Stimulated activated naive CD4-positive, alpha-beta T cell treated with Interleukin-2 at 50 U/mL for 16 hours (primary cell): ENCODE data around the gene UNC93A.
"Not testable (repeated sequence)": the region's sequence is repeated elsewhere in the genome, so short reads cannot be mapped to it uniquely, and the experiment has no call there.

ENCODE experiments used
- DNase-seq: peaks from one replicate; lab custom pipeline; 2025; lab: John Stamatoyannopoulos, UW

The UNC93A gene

DNA sequence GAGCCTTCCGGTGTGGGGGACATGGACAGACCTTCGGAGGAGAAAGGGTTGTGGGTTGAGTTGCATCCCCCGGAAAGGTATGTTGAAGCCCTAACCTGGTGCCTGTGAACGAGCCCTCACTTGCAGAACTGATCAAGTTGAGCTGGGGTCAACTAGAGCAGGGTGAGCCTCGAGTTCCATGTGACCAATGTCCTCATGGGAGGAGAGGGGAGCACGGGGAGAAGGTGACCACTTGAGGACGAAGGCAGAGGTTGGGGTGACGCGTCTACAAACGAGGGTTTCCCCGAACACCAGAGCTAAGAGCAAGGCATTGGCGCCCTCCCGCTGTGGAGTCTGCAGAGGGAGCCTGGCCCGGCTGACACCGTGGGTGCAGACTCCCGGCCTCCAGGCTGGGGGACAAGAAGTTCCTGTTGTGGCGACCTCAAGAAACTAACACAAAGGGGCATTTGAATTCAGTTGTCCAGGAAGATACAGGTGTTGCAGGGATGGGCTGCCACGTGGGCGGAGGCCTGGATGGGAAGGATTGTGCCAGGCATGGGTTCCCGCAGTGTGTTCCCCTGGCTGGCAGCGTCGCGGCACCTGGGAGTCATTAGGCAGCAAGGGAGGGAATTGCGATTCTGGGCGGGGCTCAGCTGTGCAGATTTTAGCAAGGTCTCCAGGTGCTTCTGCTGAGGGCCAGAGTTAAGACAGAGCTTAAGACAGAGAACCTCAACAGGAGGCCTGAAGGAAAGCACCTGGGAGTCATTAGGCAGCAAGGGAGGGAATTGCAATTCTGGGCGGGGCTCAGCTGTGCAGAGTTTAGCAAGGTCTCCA is 20.4 kb upstream of the UNC93A start:
- no peak for DNase-seq

DNA sequence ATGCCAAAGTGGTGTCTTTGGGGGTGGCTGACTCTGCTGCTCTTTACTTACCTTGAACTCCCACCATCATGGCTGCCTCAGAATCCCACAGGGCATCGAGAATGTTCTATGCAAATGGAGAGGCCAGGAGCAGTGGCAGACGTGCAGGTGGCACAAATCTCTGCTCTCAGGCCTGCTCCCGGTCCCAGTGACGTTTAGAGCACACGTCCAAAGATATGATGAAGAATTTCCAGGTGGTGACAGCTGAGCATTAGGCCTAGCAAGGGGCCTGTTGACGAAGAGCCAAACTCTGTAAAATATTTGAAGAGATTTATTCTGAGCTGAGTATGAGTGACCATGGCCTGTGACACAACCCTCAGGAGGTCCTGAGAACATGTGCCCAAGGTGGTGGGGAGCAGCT is 19.0 kb upstream of the UNC93A start:
- DNase-seq: no peak

DNA sequence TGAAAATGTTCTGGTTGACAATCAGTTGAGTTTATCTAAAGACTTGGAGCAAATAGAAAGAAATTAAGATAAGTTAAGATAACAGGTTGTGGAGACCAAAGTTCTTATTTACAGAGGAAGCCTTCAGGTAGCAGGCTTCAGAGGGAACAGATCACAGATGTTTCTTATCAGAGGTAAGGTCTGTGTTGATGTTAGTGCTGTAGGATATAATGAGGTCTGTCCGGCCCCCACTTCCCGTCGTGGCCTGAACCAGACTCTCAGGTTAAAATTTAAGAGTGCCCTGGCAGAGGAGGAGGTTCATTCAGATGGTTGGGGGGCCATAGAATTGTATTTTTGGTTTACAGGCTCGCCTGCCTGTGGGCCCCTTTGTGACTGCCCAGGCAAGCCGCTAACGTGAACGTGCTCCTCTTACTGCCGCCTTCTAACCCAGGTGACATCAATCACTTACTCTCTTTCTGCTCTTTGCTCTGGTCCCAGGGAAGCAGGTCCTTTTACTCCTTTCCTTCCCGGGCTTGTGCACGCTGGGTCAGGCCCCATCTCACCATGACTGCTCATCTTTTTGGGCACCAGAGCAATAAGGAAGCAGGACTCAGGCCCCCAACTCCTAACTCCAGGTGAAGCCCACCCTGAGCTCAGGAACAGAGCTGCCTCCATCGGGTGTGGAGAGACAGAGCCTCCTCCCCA is 18.3 kb upstream of the UNC93A start:
- DNase-seq: no peak

DNA sequence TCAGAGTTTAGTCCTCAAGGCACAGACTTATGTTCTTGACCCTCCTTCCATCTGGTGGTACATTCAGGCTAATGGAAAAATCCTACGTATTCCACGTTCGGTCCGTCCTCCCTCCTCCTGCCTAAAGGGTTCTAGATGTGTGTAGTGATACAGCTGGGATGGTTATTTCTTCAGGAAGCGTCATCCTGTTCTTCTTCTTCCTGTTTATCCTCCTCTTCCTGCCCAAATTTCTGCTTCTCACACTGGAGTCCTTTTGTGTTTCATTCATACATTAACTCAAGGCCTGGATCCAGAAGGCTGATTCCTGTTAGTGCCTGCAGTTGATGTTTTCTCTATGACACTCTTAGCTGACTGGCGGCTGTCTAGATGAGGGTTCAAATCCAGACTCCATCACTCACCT is 16.8 kb upstream of the UNC93A start:
- no peak for DNase-seq

DNA sequence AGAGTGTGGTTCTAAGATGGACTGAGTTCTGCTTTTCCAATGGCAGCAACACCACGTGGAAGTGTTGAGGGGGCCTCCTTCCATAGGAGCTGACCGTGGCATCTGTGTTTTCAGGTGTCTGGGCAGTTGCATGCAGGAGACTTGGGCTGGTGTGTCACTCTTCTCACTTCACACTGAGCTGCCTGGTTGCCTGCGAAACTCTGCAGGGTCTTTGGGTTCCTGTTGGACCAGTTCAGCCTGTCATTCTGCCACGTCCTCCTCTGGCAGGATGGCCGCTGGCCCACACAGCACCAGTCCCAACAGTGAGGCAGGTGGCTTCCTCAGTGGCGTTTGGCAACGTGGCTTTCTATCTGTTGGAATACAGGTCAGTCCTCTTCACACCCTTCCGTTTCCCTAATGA is 16.1 kb upstream of the UNC93A start:
- DNase-seq: no peak

DNA sequence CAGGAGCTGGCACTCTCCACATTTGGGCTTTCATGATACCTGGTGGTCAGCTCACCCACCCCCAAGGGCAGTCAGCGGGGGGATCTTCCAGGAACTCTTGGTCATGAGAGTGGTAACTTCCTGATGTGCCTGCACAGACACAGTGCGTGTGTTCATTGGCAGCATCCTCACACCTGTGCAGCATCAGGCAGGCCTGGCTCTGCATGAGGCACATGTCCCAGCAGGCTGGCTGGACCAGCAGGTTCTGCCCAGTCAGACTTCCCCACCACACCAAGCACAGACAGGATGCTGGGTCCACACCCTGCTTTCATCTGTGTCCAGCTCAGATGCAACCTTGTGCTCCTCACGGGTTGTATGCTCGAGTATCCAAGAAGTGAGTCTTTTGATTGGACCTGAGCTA is 15.7 kb upstream of the UNC93A start:
- DNase-seq: no peak

DNA sequence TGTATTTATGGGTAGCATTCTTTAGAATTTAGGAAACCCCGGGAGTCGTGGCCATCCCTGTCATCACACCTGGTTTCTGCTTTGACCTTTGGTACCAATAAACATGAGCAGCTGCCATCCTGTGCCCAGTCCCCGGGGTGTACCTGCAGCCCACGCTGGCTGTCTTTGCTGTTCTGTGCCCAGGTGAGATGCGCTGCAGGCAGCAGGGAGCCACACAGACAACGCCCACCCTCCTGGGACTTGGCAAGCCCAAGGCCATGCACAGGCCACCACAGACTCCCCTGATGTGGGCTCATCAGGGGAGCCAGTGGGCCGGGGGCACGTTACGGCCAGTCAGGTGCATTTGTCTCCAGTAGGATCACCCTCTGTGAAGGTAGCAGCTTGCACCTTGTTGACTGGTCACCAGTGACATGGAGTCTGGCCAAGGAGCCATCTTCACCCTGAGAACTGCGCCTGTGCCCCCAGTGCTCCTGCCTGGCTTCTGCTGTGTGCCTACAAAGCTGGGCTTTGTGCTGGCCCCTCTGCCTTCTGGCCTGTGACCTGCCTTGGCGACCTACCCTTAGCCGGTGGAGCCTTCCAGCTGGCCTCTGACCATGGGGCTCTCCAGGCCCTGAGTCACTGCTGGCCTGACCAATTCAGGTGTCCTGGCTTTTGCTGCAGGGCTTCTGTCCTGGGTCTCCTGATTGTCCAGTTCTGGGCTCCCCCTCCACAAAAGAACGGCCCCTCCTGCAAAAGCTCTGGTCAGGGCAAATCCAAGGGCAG is 14.2 kb upstream of the UNC93A start:
- no peak for DNase-seq

DNA sequence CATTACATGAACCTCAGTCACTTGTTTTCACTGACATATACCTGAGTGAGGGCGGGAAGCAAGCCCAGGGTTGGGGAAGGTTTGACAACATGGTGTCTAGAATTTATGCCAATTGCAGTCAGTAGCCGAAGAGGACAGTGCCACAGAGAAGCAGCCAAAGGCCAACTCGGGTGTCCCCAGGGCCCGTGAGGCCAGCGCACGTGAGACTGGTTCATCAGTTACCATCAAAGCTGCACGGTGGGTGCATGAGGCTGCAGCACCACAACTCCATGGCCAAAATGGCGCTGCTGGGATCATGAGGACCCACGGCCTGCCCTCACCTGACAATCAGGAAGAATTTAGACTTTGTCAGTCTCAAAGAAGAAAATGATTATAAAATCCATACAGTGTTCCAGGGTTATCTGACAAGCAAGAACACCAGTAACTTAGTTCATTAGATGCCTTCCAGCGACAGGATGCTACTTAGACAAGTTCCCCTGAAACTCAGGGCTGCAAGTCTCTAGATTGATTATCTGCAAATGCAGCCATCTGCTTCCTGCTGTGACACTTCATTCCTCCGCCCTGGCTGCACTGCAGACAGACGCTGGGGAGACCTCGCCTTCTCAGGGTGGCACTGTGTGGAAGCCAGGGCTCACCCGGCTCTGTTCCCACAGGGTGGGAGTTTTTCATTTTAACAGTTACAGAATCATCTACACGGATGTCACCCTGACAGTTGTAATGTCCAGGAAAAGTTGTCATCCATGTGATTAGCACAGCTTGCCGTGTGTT is 12.8 kb upstream of the UNC93A start:
- DNase-seq: not testable (repeated sequence)

DNA sequence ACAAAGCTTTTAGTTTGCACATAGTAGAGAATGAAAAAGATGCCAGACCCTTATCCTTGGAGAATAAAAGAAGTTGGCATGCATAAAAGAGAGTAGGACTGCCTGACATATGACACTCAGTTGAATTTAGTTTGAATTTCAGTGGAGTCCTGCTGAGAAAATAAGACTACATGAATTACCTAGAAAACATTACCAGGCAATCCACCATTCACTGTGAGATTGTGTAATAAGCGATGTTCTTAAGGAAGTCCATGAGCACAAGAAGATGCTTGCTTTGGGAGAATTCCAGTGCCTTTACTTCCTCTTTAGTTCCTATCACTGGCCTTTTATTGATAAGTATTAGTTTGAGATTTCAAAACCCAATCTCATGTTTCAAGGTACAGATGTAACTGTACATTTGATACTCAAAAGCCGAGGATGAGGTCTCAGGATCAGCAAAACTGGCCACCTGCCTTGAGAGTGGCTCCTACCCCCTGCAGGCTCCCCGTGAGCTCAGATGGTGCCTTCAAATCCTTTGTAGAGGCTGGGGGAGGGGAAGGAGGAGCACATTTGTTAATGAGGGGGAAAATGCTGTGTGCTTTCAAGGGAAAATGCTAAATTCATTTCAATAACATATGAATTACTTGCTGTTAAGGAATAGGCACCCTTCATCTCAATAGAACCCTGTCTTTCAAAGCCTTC is 11.2 kb upstream of the UNC93A start:
- no peak for DNase-seq

DNA sequence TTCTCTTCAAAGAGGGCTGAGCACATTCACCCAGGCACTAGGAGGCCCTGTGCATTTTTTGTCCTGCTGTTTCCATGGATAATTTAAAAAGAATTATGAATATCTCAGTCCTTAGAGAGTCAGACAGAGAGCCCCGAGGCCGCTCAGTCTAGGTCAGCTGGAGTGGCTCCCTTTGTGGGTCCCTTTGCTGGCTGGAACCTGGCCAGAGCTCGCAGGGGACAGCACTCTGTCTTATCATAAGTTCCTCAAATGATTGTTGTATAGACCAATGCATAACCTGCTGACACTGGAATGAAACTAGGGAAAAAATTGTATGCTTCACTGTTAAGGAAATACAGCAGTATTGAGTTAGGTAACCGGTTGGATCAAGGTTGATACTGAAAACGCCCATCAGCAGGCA is 10.6 kb upstream of the UNC93A start:
- DNase-seq: not testable (repeated sequence)

DNA sequence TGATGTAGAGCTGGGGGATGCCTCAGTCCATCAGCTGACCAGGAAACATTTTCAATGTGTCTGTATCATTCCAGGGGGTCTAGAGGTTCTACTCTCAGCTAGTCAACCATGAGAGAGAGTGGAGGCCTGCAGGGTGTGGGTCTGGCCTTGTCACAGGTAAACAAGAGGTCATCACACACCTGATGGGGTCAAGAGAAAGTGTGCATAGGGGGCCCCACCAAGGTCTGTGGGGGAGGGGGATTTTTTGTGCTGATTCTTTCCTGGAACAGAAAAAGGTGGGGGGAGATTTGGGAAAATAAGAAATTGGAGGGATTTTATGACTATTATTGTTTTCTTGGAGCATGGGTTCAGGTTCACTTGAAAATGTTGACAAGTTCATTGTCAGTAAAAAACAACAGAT is 8.9 kb upstream of the UNC93A start:
- no peak for DNase-seq

DNA sequence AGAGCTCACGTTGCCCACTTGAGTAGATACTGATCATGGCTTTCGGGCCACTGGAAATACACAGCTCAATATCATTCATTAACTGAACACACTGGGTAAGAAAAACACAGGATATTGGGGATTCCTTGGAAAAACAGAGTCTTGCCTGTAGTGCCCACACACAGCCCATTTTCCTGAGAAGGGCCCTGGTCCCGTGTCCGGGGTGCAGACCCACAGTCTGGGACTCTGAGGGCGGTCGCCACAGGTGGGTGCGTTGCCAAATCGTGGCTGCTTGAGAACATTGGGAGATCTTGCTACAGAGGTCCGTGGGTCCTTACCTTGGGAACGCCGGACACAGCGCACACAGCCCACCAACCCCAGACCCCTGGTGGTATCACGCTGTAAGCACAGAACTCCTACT is 6.5 kb upstream of the UNC93A start:
- not testable (repeated sequence) for DNase-seq

DNA sequence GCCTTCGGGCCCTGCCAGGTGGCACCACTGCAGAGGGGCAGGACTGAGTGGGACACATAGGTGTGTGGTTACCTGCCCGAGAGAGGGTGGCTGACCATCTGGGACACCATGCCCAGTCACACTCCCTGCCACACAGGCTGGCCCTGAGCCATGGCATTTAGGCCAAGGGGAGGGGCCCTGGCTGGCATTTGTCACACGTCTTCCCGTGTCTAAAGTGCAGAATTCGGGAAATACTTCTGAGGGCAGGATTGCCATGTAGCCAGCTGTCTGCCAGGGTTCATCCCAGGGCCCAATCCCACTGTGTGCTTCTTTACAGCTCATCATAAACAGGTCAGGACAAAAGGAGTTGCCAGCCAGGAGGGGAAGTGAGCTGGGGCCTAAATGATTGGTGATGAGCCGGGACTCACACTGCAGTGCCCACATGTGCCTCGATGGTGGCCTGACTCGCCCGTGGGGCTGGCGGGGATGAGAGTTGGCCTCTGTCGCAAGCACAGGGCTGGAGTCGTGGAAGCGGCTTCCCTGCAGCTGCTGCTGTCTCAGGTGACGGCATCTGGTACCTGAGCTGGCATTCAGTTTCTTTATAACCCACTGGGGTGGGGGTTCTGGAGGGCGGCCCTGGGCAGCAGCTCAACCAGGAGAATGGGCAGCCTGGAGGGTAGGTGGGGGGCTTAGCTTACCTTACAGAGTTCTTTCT is 5.9 kb upstream of the UNC93A start:
- no peak for DNase-seq

DNA sequence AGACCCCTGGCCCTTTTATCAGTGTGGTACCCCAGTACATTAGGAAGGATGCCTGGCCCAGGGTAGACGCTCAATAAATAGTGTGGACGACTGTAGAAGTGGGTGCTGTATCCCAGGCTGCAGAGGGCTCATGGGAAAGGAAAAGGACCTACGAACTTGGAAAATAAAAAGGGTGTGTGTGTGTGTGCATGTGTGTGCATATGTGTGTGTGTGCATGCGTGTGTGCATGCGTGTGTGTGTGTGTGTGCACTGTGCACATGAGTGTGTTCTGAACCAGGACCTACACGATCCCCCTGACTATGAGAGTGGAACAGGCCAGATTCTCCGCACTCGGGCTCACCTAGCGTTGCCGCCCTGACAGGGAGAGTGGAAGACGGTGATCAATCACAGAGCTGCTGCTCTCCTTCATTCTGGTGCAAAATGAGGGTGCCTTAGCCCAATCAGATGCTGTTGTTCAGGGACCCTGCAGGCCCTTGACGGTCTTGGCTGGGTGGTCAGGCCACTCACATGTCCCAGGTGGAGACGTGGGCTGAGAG is 3.5 kb upstream of the UNC93A start:
- no peak for DNase-seq

DNA sequence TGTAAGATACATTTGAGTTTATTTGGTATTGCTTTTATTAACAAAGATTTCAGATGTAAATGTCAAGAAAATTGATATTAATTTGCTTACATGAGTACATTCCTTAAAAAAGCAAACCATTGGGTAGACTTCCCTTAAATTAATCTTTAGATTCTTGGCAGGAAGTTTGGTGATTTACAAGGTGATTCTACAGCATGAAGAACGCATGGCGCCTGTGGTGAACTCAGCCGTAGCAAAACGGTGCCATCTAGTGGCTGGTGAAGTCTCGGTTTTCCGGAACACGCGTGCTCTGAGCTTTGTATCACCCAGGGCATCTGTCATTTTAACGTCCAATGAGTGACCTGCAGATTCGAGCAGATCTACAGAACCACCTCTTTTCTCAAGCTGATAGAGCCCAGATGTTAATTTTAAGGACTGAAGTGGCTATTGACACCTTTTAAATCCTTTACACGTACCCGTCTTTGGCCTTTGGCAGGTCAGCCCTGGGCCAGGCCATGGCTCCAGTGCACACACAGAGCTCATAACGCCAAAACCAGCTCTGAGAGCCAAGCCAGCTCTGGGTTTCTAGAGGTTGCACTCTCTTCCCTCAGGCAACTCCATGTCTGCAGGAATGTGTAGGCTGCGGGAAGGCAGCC is 2.4 kb upstream of the UNC93A start:
- DNase-seq: peak; percentile 3

DNA sequence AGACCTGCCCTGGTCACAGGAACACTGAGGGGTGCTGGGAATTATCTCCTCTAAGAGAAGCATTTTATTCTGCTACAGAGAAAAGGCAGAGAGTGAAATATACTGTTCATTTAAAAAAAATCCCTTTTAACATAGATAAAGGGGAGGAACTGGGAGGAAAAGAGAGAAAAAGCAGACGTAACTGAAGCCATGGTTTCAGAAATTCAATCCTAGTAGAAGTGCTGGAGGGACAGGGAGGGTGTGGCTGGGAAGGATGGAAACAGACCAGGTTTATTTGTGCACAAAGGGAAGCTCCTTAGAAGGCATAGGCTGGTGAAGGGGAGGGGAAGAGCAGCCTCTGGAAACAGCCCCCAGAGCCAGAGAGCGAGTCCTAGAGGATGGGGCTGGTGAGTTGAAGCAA is 1.8 kb upstream of the UNC93A start:
- not testable (repeated sequence) for DNase-seq

DNA sequence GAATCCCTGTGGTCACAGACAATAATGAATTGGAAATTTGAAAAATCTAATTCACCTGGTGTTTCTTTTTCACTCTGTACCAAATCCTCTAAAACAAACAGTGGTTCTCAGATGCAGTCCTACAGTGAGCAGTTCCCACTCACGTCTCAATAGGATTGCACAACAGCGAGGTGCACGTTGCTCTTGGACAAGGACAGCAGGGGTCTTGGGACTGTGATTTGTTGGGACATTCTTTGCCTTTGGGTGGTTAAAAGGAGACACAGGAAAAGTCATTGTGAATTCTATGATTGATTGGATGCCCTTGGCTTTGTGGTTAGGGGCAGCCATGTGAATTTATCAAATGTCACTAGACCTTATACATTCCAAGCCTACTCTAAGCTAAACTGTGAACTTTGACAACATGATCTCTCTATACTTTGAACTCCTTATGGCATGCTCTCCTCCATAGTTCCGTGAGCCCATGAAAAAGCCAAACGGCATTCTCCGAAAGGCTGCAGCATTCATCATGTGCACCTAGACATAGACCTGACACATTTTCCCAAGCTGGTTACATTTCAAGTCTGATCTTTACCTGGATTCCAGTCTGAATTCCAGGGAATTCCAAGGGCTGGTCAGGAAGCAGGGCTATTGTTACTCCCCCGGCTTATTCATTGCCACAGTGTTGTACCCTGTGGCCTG is 647 bp downstream of the UNC93A start:
- no peak for DNase-seq

DNA sequence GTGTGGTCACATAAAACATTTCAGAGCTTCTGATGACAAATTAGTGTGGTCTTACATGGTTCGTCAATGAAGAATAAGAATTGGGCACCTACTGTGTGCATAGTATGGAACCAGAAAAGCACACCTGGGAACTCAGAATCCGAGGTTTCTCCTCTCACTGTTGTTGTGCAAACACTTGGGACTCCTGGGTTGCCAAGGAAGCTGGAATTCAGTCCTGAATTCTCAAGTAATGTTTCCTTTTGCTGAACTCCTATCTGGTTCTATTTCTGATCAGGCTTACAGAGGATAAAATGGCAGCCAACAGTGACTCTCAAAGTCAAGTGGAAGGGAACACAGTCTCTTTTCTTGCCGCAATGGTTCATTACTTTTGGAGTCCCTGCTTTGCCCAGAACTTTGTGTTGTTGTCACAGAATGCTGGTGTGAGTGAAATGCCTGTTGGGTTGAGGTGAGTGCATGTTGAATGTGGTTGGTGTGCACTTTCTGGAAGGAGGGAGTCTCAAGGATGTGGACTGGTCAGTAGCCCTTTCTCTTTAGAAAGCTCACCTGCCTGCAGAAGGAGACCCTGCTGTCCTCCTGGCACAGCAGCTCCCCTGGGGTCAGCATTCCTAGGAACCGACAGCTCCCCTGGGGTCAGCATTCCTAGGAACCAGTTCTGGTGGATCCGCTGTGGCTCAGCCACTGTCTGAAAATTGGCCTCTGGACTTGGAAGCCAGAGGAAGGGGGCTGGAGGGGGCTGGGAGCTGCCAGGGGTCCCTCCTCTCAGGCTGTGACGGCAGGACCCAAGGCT is 1.4 kb downstream of the UNC93A start:
- DNase-seq: no peak

DNA sequence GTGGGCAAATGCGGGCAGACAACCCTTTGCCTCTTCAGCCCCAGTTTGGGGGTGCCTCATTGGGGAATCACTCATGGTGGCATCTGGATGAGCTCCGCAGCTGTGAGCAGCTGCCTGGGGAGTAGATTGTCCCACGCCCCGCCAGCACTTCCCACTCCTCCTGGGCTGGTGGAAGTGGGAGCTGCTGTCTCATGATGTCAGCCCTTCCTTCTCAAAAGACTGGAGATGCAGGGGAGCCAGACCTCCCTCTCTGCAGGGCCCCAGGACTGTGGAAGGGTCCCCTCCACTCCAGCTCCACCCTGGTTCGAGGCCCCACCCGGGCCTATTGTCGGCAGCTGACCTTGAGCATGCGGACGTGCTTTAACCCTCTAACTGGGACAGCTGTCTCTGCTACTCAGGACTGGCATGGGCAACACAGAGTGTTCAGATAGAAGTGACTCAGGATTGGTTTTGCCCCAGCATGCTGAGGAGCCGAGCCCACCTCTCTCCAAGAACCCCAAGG is 2.0 kb downstream of the UNC93A start:
- DNase-seq: no peak
